RWPE2 (cell line): ENCODE data around the gene OR2D2.
"Not testable (repeated sequence)": the region's sequence is repeated elsewhere in the genome, so short reads cannot be mapped to it uniquely, and the experiment has no call there.

Source experiments
- ATAC-seq: fragments of 200-7000 bp; cut with Tn5 transposase; 3 replicates; pipeline ENCODE4 v1.9.1; 2021; ENCODE audit warnings: low read depth
- DNase-seq: peaks from one replicate; pipeline ENCODE4 v3.0.0-alpha.2; 2020; ENCODE audit warnings: low spot score
- H3K27ac ChIP-seq: fragments of 450-650 bp; 2 replicates; pipeline ENCODE4 v1.5.1; 2017; ENCODE audit warnings: mild to moderate bottlenecking; ENCODE audit not compliant: poor library complexity, severe bottlenecking
- H3K27me3 ChIP-seq: fragments of 250-450 bp; sonication (Bioruptor Pico); 2 replicates; pipeline ENCODE4 v1.5.1; 2021; ENCODE audit warnings: mild to moderate bottlenecking, moderate library complexity; ENCODE audit not compliant: insufficient read depth, poor library complexity, severe bottlenecking
- H3K36me3 ChIP-seq: fragments of 250-450 bp; sonication (Bioruptor Pico); 2 replicates; pipeline ENCODE4 v1.5.1; 2020; ENCODE audit warnings: low read depth, mild to moderate bottlenecking, moderate library complexity
- H3K4me1 ChIP-seq: fragments of 250-450 bp; sonication (Bioruptor Pico); 2 replicates; pipeline ENCODE4 v1.5.1; 2021; ENCODE audit warnings: mild to moderate bottlenecking, moderate library complexity; ENCODE audit not compliant: insufficient read depth, poor library complexity, severe bottlenecking
- H3K4me3 ChIP-seq: fragments of 250-450 bp; sonication (Bioruptor Pico); 2 replicates; pipeline ENCODE4 v1.5.1; 2021; ENCODE audit warnings: mild to moderate bottlenecking, moderate library complexity; ENCODE audit not compliant: severe bottlenecking
- H3K9me3 ChIP-seq: fragments of 250-450 bp; sonication (Bioruptor Pico); 2 replicates; pipeline ENCODE4 v1.5.1; 2021; ENCODE audit warnings: mild to moderate bottlenecking, moderate library complexity; ENCODE audit not compliant: severe bottlenecking
- TF ChIP-seq, protein P1 (sequence below): fragments of 450-650 bp; IDR thresholded peaks from one replicate; pipeline ENCODE4 v1.5.1; 2017; ENCODE audit warnings: mild to moderate bottlenecking, moderate library complexity; ENCODE audit not compliant: poor library complexity, severe bottlenecking

OR2D2 gene

DNA sequence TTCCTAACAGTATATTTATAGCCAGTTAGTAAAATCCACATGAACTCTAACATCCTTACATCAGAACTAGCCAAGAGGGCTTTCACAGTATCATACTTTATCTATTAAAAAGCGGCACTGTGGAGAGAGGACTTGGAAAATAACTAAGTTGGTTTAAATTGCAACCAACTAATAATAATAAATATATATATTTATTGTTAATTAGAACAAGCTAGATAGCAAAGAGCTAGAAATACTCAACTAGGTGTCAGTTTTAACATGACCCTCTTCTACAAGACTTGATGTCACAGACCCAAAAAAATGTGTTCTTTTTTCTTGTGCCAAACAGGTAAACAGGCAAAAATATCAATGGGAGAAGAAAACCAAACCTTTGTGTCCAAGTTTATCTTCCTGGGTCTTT lies 28.4 kb upstream of the OR2D2 start, which contains the start of gene OR2D3:
TSS of gene OR2D3 (plus strand) at position 301 of the 400 bp plus-strand sequence. CDS start at position 301, 0 bp downstream.
- Histone ChIP-seq H3K4me3 (no peak within 1 kb of the TSS), H3K27me3 (no peaks in the 10 kb centered on the region), H3K36me3 (no peaks in the 10 kb centered on the region), H3K9me3 (no peaks in the 10 kb centered on the region), H3K4me1 (no peaks in the 10 kb centered on the region), H3K27ac (no peak within 1 kb of the TSS)
- ATAC-seq (no peak), DNase-seq (no peak)
- TF ChIP-seq, protein P1, sequence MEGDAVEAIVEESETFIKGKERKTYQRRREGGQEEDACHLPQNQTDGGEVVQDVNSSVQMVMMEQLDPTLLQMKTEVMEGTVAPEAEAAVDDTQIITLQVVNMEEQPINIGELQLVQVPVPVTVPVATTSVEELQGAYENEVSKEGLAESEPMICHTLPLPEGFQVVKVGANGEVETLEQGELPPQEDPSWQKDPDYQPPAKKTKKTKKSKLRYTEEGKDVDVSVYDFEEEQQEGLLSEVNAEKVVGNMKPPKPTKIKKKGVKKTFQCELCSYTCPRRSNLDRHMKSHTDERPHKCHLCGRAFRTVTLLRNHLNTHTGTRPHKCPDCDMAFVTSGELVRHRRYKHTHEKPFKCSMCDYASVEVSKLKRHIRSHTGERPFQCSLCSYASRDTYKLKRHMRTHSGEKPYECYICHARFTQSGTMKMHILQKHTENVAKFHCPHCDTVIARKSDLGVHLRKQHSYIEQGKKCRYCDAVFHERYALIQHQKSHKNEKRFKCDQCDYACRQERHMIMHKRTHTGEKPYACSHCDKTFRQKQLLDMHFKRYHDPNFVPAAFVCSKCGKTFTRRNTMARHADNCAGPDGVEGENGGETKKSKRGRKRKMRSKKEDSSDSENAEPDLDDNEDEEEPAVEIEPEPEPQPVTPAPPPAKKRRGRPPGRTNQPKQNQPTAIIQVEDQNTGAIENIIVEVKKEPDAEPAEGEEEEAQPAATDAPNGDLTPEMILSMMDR = no peak

DNA sequence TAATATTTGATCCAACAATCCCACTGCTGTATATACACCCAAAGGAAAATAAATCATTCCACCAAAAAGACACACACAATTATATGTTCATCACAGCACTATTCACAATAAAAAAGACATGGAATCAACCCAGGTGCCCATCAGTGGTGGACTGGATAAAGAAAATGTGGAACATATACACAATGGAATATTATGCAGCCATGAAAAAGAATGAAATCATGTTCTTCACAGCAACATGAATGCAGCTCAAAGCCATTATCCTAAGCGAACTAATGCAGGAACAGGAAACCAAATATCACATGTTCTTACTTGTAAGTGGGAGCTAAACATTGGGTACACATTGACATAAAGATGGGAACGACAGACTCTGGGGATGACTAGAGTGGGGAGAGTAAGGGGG lies 27.4 kb upstream of the OR2D2 start:
- no peak overlapping the region for H3K4me3 ChIP-seq
- no peaks in the 10 kb centered on the region for H3K4me1 ChIP-seq
- no peaks in the 10 kb centered on the region for H3K27me3 ChIP-seq
- H3K27ac ChIP-seq = no peak overlapping the region
- TF ChIP-seq, protein P1 = no peak
- DNase-seq (no peak), ATAC-seq (no peak)
- no peaks in the 10 kb centered on the region for H3K36me3 ChIP-seq
- no peaks in the 10 kb centered on the region for H3K9me3 ChIP-seq

DNA sequence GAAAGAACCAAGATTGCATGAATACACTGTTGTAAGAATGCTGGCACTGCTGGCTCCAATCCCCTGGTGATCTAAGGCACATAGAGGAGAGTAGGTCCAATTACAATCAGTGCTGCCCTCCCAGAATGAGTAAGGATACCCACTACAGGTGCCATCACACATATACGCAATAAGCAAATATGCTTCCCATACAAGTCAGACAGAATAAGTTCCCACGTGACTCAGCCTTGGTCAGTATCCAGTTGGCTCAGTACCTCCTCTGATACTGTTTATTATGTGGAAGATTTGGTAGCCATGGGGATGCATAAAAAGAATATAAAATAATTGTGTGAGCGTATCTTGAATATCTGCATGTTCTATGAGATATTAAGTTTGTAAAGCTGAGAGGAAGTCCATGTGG lies 19.6 kb upstream of the OR2D2 start:
- no peaks in the 10 kb centered on the region for H3K27me3 ChIP-seq
- TF ChIP-seq, protein P1 = no peak
- no peaks in the 10 kb centered on the region for H3K4me1 ChIP-seq
- no peak overlapping the region for H3K4me3 ChIP-seq
- no peaks in the 10 kb centered on the region for H3K36me3 ChIP-seq
- ATAC-seq (peak; percentile 46; the same call in 2 of the 3 replicates), DNase-seq (no peak)
- H3K9me3 ChIP-seq = no peaks in the 10 kb centered on the region
- H3K27ac ChIP-seq = no peak overlapping the region

DNA sequence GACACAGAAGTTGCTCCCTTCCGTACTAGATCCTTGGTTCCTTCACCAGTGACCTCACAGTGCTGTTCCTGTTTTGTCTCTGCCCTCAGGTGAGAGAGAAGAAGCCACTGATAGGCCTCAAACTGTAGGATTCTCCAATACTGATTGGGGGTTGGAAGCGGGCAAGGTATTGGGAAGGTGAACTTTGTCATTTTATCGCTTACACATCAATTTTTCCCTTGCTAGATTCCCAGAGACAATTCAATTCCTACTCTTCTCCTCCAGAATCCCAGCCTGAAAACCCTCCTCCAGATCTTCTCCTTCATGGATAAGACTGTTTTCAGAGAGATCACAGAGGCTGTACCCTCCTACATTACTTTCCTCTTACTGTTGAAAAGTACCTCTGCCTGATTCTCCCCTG lies 19.1 kb upstream of the OR2D2 start:
- TF ChIP-seq, protein P1 = no peak
- Histone ChIP-seq H3K27me3 (no peaks in the 10 kb centered on the region), H3K4me3 (no peak overlapping the region), H3K4me1 (no peaks in the 10 kb centered on the region), H3K36me3 (no peaks in the 10 kb centered on the region), H3K9me3 (no peaks in the 10 kb centered on the region), H3K27ac (no peak overlapping the region)
- DNase-seq = no peak
- no peak for ATAC-seq

DNA sequence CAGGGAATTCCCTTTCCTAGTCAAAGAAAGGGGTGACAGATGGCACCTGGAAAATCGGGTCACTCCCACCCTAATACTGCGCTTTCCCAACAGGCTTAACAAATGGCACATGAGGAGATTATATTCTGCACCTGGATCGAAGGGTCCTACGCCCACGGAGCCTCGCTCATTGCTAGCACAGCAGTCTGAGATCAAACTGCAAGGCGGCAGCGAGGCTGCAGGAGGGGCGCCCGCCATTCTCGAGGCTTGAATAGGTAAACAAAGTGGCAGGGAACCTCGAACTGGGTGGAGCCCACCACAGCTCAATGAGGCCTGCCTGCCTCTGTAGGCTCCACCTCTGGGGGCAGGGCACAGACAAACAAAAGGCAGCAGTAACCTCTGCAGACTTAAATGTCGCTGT lies 12.5 kb upstream of the OR2D2 start:
- not testable (repeated sequence) for H3K27me3 ChIP-seq, DNase-seq, H3K4me1 ChIP-seq, H3K27ac ChIP-seq, H3K9me3 ChIP-seq, ATAC-seq, H3K36me3 ChIP-seq, H3K4me3 ChIP-seq
